ENCODE results near the gene FLNB. TPM values are rescaled to one million over a fixed set of nuclear protein-coding genes. Genes with fewer than 3 reads are reported as not detected.

FLNB gene
- total and polyA plus RNA-seq, 10 of the 15 experiments (the other 5 are each of a cell fraction or from before 2014, with no cell fraction given), result 13.6 to 51.8 (median 26.4) TPM

DNA sequence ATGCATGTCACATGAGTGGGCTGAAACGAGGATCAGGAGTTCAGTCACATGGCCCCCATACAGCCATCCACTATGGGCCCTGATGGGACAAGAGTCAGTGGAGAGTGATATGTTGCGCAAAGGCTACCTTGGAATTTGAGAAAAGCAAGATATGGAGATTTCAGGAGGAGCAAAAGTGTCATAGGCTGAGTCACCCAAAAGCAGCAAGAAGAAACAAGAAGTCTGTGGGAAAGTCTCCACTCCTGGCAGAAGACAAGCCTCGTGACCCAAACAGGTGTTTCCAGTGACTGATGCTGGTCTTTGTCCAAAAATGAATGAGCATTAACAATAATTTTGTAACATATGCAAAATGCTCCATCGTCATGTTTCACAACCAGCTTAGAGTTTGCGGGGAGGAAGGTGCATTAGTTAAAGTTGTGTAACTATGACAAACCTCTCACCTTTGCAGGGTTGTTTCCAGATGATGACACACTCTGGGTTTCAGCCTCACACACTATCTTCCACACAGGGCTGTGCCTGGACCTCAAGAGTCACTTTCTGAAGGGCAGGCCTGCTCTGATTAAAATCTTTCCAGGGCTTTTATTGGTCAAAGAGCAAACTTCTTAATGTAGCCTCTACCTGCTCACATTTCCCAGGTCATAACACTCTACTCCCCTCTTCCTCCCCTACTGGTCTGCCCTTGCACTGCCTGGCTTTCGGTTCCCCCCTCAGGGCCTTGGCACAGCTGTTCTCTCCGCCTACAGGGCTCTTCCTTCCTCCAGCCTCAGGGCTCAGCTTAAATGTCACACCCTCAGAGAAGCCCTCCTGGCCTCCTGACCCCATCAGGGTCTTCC, 206.5 kb downstream of the FLNB start (continued):
- TF ChIP-seq, protein P1, sequence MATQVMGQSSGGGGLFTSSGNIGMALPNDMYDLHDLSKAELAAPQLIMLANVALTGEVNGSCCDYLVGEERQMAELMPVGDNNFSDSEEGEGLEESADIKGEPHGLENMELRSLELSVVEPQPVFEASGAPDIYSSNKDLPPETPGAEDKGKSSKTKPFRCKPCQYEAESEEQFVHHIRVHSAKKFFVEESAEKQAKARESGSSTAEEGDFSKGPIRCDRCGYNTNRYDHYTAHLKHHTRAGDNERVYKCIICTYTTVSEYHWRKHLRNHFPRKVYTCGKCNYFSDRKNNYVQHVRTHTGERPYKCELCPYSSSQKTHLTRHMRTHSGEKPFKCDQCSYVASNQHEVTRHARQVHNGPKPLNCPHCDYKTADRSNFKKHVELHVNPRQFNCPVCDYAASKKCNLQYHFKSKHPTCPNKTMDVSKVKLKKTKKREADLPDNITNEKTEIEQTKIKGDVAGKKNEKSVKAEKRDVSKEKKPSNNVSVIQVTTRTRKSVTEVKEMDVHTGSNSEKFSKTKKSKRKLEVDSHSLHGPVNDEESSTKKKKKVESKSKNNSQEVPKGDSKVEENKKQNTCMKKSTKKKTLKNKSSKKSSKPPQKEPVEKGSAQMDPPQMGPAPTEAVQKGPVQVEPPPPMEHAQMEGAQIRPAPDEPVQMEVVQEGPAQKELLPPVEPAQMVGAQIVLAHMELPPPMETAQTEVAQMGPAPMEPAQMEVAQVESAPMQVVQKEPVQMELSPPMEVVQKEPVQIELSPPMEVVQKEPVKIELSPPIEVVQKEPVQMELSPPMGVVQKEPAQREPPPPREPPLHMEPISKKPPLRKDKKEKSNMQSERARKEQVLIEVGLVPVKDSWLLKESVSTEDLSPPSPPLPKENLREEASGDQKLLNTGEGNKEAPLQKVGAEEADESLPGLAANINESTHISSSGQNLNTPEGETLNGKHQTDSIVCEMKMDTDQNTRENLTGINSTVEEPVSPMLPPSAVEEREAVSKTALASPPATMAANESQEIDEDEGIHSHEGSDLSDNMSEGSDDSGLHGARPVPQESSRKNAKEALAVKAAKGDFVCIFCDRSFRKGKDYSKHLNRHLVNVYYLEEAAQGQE (IDR thresholded peaks at IDR 0.05; ENCODE audit: low read depth, low read length), result no peak
- TF ChIP-seq TAF1 (IDR thresholded peaks at IDR 0.05; ENCODE audit: borderline replicate concordance, low read depth, low read length) (0 out of 2 replicates have a peak, but pooled peaks have one; percentile 10), FOXK2 (IDR thresholded peaks at IDR 0.05) (no peak), MYC (IDR thresholded peaks at IDR 0.05; ENCODE audit: insufficient read depth, insufficient read length, insufficient replicate concordance, low read length, severe bottlenecking) (no peak), LARP7 (IDR thresholded peaks at IDR 0.05) (no peak), ZNF24 (IDR thresholded peaks at IDR 0.05) (peak; percentile 24; the same call in 1 of the 2 replicates), TBL1XR1 (IDR thresholded peaks at IDR 0.05; ENCODE audit: low read depth, low read length) (no peak; the same call in 1 of the 2 replicates), SIX5 (IDR thresholded peaks at IDR 0.05; ENCODE audit: low read depth, low read length, severe bottlenecking) (no peak), EED (IDR thresholded peaks at IDR 0.05; ENCODE audit: low read depth) (peak; percentile 74), ETV6 (conservative IDR thresholded peaks at IDR 0.05 in 1 of 2, IDR thresholded peaks at IDR 0.05 in 1 of 2; ENCODE audit: borderline replicate concordance in 1 of 2, low read depth in 1 of 2) (peak in 1 of 2 experiments; percentile 79; a peak in 2 of 4 replicates), NR2C2 (IDR thresholded peaks at IDR 0.05; ENCODE audit: borderline replicate concordance, control insufficient read depth, insufficient read length, low read depth) (no peak), GATAD2B (conservative IDR thresholded peaks at IDR 0.05; ENCODE audit: low read depth) (peak; percentile 82), JUND (IDR thresholded peaks at IDR 0.05; ENCODE audit: low read depth, low read length) (no peak; the same call in 1 of the 2 replicates), FOS (IDR thresholded peaks at IDR 0.05; ENCODE audit: borderline replicate concordance, extremely low read depth, insufficient read length) (no peak), SMAD1 (IDR thresholded peaks at IDR 0.05; ENCODE audit: low read depth, partially characterized antibody) (peak; percentile 84), BACH1 (IDR thresholded peaks at IDR 0.05; ENCODE audit: borderline replicate concordance) (peak; percentile 48; the same call in 1 of the 2 replicates), ESRRA (IDR thresholded peaks at IDR 0.05; ENCODE audit: low read length) (no peak), MXI1 (IDR thresholded peaks at IDR 0.05; ENCODE audit: low read depth, low read length) (peak; percentile 39; the same call in 1 of the 2 replicates)
- TF ChIP-seq, protein P2, sequence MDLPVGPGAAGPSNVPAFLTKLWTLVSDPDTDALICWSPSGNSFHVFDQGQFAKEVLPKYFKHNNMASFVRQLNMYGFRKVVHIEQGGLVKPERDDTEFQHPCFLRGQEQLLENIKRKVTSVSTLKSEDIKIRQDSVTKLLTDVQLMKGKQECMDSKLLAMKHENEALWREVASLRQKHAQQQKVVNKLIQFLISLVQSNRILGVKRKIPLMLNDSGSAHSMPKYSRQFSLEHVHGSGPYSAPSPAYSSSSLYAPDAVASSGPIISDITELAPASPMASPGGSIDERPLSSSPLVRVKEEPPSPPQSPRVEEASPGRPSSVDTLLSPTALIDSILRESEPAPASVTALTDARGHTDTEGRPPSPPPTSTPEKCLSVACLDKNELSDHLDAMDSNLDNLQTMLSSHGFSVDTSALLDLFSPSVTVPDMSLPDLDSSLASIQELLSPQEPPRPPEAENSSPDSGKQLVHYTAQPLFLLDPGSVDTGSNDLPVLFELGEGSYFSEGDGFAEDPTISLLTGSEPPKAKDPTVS (IDR thresholded peaks at IDR 0.05; ENCODE audit: low read depth, low read length), result no peak
- TF ChIP-seq, protein P3, sequence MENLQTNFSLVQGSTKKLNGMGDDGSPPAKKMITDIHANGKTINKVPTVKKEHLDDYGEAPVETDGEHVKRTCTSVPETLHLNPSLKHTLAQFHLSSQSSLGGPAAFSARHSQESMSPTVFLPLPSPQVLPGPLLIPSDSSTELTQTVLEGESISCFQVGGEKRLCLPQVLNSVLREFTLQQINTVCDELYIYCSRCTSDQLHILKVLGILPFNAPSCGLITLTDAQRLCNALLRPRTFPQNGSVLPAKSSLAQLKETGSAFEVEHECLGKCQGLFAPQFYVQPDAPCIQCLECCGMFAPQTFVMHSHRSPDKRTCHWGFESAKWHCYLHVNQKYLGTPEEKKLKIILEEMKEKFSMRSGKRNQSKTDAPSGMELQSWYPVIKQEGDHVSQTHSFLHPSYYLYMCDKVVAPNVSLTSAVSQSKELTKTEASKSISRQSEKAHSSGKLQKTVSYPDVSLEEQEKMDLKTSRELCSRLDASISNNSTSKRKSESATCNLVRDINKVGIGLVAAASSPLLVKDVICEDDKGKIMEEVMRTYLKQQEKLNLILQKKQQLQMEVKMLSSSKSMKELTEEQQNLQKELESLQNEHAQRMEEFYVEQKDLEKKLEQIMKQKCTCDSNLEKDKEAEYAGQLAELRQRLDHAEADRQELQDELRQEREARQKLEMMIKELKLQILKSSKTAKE (IDR thresholded peaks at IDR 0.05; ENCODE audit: low read depth, poor library complexity, severe bottlenecking), result peak; percentile 78
- TF ChIP-seq, protein P4, sequence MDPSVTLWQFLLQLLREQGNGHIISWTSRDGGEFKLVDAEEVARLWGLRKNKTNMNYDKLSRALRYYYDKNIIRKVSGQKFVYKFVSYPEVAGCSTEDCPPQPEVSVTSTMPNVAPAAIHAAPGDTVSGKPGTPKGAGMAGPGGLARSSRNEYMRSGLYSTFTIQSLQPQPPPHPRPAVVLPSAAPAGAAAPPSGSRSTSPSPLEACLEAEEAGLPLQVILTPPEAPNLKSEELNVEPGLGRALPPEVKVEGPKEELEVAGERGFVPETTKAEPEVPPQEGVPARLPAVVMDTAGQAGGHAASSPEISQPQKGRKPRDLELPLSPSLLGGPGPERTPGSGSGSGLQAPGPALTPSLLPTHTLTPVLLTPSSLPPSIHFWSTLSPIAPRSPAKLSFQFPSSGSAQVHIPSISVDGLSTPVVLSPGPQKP (IDR thresholded peaks at IDR 0.05; ENCODE audit: low read depth, low read length), result no peak

Measured in GM12878 (cell line).